Tongue (tissue), 2 donors: Measurements from ENCODE around the gene TMEM129. TPM values are rescaled to one million over a fixed set of nuclear protein-coding genes. Genes with fewer than 3 reads are reported as not detected.

Experiments used
- DNase-seq: peaks from one replicate; pipeline ENCODE4 v3.0.0-alpha.2; 2015
- total RNA-seq: library from RNA; depleted of rRNA; stranded (reverse); fragments of >200 nt; gene quantifications from one replicate; pipeline ENCODE4 v1.2.3, GENCODE V29; 2014

TMEM129 gene
- total RNA-seq, 1 donor from 2014 or later: 22.8 TPM

GRCh38 chr4:1744552-1744951, 23.4 kb upstream of the TMEM129 start:
- DNase-seq: no peak

DNA sequence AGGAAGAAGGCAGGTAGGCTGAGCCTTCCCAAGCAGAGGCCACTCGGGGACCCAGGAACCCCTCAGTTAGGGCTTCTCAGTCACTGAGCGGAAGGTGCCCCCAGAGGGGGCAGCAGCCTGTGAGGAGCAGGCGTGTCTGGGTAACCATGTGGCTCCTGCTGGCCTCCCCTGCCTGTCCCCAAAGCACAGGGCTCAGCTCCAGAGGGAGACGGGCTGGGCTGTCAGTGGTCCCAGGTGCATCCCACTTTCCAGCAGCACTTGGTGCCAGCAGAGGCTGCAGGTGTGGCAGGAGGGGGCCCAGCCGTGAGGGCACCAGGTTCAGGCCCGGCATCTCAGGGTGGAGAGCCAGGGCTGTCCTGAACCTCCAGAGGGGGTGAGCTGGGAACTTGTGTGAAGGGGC, 22.9 kb upstream of the TMEM129 start:
- no peak for DNase-seq

DNA sequence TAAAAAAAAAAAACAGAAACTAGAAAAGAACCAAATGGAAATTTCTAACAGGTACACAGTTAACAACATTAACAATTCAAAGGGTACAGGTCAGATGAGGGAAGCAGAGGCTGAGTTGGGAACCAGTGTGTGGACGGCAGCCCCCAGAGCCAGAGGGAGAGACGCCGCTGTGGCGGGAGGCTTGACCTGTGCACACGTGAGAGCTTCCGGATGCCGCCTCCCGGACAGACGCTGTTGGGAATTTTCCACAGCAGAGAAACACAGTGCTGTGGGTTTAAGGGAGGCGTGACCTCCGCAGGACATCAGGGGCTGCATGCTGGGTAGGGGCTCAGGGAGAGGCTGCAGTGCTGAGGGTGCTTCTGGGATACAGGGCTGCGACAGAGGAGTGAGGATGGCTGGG, 22.4 kb upstream of the TMEM129 start:
- no peak for DNase-seq

GRCh38 chr4:1741208-1741607, 20.1 kb upstream of the TMEM129 start:
- no peak for DNase-seq

DNA sequence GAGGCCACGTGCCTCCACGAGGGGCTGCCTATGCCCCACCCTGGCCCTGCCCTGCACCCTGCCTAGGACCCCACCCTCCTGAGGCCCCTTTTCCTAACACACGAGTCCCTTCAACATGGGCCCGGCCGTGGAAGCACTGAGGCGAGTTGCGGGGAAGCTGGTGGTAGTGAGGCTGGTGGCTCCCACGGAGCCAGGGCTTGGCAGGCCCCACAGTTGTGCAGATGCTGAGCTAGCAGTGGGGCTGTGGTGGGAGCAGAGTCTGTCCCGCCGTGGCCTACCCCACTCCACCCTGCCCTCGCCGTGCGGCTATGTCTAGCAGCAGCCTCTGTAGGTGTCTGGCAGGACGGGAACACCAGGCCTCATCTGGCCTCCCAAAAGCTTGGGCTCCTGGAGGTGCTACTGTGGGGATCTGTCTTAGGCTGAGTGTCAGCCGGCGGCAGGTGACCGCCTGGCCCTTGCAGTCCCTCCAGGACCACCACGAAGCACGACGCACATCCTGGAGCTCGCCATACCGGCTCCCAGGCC, 19.0 kb upstream of the TMEM129 start:
- DNase-seq: no peak

DNA sequence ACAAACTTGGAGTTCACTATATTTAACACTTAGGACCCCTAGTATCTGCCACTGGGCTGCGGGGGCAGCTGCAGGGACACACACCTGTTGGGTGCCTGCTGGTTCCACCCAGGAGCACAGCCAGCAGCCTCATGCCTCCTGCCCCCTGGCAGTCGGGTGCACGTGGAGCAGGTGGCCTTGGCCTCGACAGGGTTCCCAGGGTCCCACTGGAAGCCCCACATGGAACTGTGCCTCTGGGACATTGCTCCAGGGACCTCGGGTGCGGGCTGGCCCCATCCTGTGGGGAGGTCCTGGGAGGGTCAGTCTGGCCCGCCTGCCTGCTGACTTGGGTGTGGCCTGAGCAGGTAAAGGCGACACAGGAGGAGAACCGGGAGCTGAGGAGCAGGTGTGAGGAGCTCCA, 18.2 kb upstream of the TMEM129 start:
- no peak for DNase-seq

GRCh38 chr4:1738410-1738809, 17.3 kb upstream of the TMEM129 start:
- DNase-seq: no peak

- no peak for DNase-seq
Observed at GRCh38 chr4:1737666-1738065, 16.5 kb upstream of the TMEM129 start.

DNA sequence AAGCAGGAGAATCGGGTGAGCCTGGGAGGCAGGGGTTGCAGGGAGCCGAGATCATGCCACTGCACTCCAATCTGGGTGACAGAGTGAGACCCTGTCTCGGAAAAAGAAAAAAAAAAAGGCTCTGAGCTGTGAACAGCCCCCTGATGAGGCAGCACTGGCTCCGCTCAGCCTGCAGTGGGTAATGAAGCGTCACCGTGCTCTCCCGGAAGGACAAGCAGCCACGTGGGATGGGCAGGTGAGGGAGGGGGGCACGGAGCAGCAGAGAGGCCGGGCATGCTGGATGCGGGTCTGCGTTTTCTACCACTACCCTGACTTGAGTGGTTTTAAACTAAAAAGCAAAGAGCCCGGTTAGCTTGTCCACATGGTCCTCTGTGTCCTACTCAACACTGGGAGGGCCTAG, 15.7 kb upstream of the TMEM129 start:
- DNase-seq: no peak

DNA sequence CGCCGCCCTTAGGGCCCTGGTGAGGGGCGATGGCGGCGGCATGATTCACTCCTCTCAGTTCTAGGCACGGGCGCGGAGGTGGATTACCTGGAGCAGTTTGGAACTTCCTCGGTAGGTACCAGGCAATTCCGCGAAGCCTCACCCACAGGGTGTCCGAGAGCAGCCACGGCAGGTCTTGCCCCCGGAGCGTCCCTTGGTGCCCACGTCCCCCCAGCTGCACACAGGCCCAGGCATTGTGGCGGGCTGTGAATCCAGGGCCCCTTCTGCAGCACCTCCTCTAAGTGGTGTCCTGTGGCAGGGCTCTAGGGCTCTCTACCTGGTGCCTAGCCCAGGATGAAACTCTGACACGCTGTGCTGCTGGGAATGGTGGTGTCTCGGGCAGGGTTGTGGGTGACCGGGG, 14.1 kb upstream of the TMEM129 start:
- no peak for DNase-seq

DNA sequence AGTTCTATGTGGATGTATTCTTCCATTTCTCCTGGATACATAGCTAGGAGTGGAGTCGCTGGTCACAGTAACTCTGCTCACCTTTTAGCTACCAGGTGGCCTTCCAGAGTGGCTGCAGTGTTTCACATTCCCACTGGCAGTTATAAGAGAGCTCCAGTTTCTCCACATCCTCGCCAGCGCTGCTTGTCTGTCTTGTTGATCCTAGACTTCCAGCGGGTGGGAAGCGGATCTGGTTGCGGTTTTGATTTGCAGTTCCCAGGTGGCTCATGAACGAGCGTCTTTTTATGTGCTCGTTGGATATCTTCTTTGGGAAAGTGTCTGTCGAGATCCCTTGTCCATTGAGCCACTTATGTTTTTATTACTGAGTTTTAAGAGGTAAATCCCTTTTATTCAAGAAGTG, 11.8 kb upstream of the TMEM129 start:
- no peak for DNase-seq

DNA sequence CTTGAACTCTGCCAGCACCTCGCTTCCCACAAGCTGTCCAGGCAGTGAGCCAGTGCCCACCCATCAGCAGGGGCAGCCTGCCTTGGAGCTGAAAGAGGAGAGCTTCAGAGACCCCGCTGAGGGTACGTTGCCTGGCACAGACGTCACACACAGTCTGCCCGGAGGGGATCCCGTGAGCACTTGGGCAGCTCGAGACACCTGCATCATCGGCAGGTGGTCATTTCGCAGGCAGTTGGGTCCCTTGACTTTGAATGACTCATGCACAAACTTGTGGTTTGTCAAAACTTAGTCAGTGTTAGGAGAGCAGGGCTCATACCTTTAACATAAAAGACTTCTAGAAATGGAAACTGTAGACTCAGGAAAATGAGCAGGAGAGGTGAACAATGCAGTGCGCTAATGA, 10.1 kb upstream of the TMEM129 start:
- DNase-seq: no peak

GRCh38 chr4:1730532-1731135, 9.5 kb upstream of the TMEM129 start:
- no peak for DNase-seq

DNA sequence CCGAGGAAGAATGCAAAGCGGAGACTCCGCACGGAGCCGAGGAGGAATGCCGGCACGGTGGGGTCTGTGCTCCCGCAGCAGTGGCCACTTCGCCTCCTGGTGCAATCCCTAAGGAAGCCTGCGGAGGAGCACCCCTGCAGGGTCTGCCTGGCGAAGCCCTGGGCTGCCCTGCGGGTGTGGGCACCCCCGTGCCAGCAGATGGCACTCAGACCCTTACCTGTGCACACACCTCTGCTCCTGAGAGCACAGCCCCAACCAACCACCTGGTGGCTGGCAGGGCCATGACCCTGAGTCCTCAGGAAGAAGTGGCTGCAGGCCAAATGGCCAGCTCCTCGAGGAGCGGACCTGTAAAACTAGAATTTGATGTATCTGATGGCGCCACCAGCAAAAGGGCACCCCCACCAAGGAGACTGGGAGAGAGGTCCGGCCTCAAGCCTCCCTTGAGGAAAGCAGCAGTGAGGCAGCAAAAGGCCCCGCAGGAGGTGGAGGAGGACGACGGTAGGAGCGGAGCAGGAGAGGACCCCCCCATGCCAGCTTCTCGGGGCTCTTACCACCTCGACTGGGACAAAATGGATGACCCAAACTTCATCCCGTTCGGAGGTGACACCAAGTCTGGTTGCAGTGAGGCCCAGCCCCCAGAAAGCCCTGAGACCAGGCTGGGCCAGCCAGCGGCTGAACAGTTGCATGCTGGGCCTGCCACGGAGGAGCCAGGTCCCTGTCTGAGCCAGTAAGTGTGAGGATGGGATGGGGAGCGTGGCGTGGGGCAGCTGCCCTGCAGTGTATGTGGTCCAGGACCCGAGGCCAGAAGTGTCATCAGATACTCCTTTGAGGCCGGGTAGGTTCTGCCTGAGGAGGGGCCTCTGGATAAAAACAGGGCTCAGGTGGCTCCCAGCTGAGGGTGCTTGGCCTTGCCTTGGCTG, 7.2 kb upstream of the TMEM129 start:
- DNase-seq: no peak

GRCh38 chr4:1727117-1728031, 6.3 kb upstream of the TMEM129 start:
- DNase-seq: no peak

DNA sequence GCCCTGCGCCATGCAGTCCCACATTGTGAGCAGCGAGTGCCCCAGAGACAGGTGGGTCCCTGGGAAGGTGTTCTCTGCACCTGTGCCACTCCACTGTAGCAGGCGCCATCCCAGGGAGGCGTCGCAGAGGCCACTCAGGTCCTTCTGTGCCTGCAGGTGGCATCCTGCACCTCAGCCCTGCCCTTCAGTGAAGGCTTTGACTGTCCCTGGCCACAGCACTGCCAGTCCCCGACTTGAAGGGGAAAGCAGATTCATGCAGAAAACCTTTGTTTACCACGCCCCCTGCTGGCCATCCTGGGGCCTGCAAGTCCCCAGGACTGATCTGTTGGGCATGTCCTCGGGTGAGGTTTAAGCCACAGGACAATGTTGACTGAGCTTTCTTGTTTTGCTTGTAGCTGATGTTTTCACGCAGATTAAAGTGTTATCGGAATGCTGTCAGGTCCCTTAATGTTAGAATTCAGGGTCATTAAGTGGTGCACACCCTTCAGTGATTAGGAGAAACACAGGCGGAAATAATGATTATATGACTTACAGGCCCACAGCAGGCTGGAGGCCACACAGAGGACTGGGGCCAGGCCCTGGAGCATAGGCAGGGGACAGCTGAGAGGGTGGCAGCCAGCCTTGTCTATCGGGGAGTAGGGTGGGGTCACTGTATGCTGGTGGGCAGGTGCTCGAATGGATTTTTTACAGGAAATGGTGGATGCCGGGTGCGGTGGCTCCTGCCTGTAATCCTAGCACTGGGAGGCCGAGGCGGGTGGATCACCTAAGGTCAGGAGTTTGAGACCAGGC, 5.2 kb upstream of the TMEM129 start:
- DNase-seq: peak; percentile 93

- no peak for DNase-seq
Observed at GRCh38 chr4:1725521-1725920, 4.4 kb upstream of the TMEM129 start.

- no peak for DNase-seq
Observed at GRCh38 chr4:1723131-1723801, 2.1 kb upstream of the TMEM129 start.

DNA sequence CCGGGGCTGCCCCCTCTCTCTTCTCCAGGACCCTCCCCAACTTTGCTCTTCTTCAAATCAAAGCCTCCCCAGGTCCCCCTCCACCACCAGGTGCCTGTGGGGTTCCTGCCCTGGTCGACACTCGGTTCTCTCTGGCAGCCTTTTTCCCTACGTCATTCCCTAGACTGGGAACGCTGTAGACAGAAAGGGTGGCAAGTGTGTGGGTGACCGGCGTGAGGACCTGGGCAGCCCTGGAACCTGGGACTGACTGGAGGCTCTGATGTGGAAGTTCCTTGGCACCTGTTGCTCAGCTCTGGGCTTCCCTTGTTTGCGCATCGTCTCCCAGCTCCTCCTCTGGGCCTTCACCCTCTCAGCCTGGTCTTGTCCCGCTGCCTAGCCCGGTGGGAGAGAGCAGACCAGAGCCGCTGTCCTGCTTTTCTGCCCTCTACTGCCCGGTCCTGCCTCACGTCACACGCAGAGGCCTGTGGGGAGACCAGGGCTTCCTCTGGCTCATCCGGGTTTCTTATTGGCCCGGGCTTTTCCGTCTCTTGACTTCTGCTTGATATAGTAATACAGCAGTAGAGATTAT, 1.5 kb upstream of the TMEM129 start:
- DNase-seq: no peak

GRCh38 chr4:1721666-1722550, 785 bp upstream of the TMEM129 start:
- no peak for DNase-seq
